ENCODE data around the gene CA10. TPM values are rescaled to one million over a fixed set of nuclear protein-coding genes. Genes with fewer than 3 reads are reported as not detected.

Gene CA10
- total RNA-seq, 4 donors from 2014 or later = 0.96 to 4.1 (median 1.1) TPM; not detected in 1

- Histone ChIP-seq H3K4me1 (no peaks in the 10 kb centered on the region), H3K9me3 (no peaks in the 10 kb centered on the region), H3K36me3 (no peaks in the 10 kb centered on the region), H3K27me3 (no peaks in the 10 kb centered on the region), H3K27ac (no peak overlapping the region), H3K4me3 (no peak overlapping the region)
- in situ Hi-C loops (cut with MboI; ENCODE audit: low pct_ligation_motif_present in 1 of 4, low pct_unique_long_range_greater_than_20kb in 1 of 4, low sequenced_read_pairs in 3 of 4) (loop anchor here in 1 of 4 donors (25.0 kb wide), 1 partner anchor 97 kb away; no protein-coding TSS in a partner anchor), intact Hi-C loops (cut with DNase I; ENCODE audit: low total_unique reads) (no loop called here)
- TF ChIP-seq, protein P1, sequence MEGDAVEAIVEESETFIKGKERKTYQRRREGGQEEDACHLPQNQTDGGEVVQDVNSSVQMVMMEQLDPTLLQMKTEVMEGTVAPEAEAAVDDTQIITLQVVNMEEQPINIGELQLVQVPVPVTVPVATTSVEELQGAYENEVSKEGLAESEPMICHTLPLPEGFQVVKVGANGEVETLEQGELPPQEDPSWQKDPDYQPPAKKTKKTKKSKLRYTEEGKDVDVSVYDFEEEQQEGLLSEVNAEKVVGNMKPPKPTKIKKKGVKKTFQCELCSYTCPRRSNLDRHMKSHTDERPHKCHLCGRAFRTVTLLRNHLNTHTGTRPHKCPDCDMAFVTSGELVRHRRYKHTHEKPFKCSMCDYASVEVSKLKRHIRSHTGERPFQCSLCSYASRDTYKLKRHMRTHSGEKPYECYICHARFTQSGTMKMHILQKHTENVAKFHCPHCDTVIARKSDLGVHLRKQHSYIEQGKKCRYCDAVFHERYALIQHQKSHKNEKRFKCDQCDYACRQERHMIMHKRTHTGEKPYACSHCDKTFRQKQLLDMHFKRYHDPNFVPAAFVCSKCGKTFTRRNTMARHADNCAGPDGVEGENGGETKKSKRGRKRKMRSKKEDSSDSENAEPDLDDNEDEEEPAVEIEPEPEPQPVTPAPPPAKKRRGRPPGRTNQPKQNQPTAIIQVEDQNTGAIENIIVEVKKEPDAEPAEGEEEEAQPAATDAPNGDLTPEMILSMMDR (IDR thresholded peaks at IDR 0.05) = no peak
- TF ChIP-seq POLR2A (IDR thresholded peaks at IDR 0.05) (no peak), EP300 (IDR thresholded peaks at IDR 0.05; ENCODE audit: low read depth) (no peak), POLR2AphosphoS5 (IDR thresholded peaks at IDR 0.05) (no peak)
- 32 to 33% methylated on average over 3 to 4 of the region's 4 CpGs for WGBS, 2 donors (ENCODE audit: low coverage in 1 of 2)
- DNase-seq = no peak
Observed at GRCh38 chr17:51640108-51640622, 518.3 kb downstream of the CA10 start.

DNA sequence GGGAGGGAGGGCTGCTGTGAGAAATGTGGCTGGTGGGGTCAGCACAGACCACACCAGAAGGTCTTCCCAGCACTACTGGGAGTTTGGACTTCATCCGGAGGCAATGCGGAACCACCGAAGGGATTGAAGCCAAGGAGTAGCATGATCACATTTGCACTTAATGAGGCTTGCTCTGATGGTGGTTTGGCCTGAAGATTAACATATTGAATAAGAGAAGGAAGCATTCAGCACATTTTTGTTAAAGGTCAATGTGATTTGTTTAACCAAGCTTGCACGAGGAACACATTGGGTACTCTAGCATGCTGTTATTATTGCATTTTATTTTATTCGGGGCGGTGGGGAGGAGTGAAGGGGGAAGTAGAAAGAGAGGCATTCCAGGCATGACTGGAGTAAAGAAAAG, 519.5 kb downstream of the CA10 start:
- H3K4me3 ChIP-seq = no peak overlapping the region
- no peak overlapping the region for H3K27ac ChIP-seq
- no peaks in the 10 kb centered on the region for H3K4me1 ChIP-seq
- H3K27me3 ChIP-seq = no peaks in the 10 kb centered on the region
- TF ChIP-seq, protein P1 (IDR thresholded peaks at IDR 0.05) = no peak
- TF ChIP-seq POLR2AphosphoS5 (IDR thresholded peaks at IDR 0.05) (no peak), POLR2A (IDR thresholded peaks at IDR 0.05) (no peak), EP300 (IDR thresholded peaks at IDR 0.05; ENCODE audit: low read depth) (no peak)
- in situ Hi-C loops (cut with MboI; ENCODE audit: low pct_ligation_motif_present in 1 of 4, low pct_unique_long_range_greater_than_20kb in 1 of 4, low sequenced_read_pairs in 3 of 4) = loop anchor here in 1 of 4 donors (25.0 kb wide), 1 partner anchor 98 kb away; no protein-coding TSS in a partner anchor
- DNase-seq = no peak
- WGBS, 2 donors (ENCODE audit: low coverage in 1 of 2) = 80 to 86% methylated on average over 6 of the region's 6 CpGs
- no peaks in the 10 kb centered on the region for H3K36me3 ChIP-seq
- no peaks in the 10 kb centered on the region for H3K9me3 ChIP-seq
- intact Hi-C loops (cut with DNase I; ENCODE audit: low total_unique reads) = no loop called here

DNA sequence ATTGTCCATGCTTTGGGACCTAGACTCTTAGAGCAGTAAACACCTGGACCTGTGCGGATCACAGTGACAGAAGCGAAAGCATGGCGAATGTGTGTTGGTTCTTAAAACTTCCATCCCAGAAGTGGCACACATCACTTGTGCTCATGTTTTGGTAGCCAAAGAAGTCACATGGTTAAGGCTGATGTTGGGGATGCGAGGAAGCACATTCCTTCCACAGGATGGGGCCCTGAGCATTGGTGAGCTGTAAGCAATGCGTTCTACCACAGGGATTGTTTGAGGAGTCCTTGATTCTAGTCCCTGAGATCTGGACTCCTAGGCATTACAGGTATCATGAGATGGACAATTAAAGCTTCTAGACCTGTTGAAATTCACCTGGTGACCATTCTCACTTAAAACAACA, 522.2 kb downstream of the CA10 start:
- no peak overlapping the region for H3K27ac ChIP-seq
- H3K4me3 ChIP-seq = no peak overlapping the region
- H3K36me3 ChIP-seq = no peaks in the 10 kb centered on the region
- no peaks in the 10 kb centered on the region for H3K4me1 ChIP-seq
- no peak for DNase-seq
- no peaks in the 10 kb centered on the region for H3K27me3 ChIP-seq
- intact Hi-C loops (cut with DNase I; ENCODE audit: low total_unique reads) = no loop called here
- in situ Hi-C loops (cut with MboI; ENCODE audit: low pct_ligation_motif_present in 1 of 4, low pct_unique_long_range_greater_than_20kb in 1 of 4, low sequenced_read_pairs in 3 of 4) = loop anchor here in 1 of 4 donors (25.0 kb wide), 1 partner anchor 101 kb away; no protein-coding TSS in a partner anchor
- 82 to 100% methylated on average over 3 to 5 of the region's 5 CpGs for WGBS, 2 donors (ENCODE audit: low coverage in 1 of 2)
- no peak for TF ChIP-seq POLR2A (IDR thresholded peaks at IDR 0.05)
- TF ChIP-seq, protein P1 (IDR thresholded peaks at IDR 0.05) = no peak
- no peak for TF ChIP-seq POLR2AphosphoS5 (IDR thresholded peaks at IDR 0.05)
- no peak for TF ChIP-seq EP300 (IDR thresholded peaks at IDR 0.05; ENCODE audit: low read depth)
- H3K9me3 ChIP-seq = no peaks in the 10 kb centered on the region

- 19 to 26% methylated on average over 4 to 5 of the region's 5 CpGs for WGBS, 2 donors (ENCODE audit: low coverage in 1 of 2)
- Histone ChIP-seq H3K4me1 (no peaks in the 10 kb centered on the region), H3K9me3 (no peaks in the 10 kb centered on the region), H3K27me3 (no peaks in the 10 kb centered on the region), H3K4me3 (no peak overlapping the region), H3K36me3 (no peaks in the 10 kb centered on the region), H3K27ac (no peak overlapping the region)
- intact Hi-C loops (cut with DNase I; ENCODE audit: low total_unique reads) (no loop called here), in situ Hi-C loops (cut with MboI; ENCODE audit: low pct_ligation_motif_present in 1 of 4, low pct_unique_long_range_greater_than_20kb in 1 of 4, low sequenced_read_pairs in 3 of 4) (loop anchor here in 1 of 4 donors (25.0 kb wide), 1 partner anchor 107 kb away; no protein-coding TSS in a partner anchor)
- DNase-seq = no peak
- no peak for TF ChIP-seq EP300 (IDR thresholded peaks at IDR 0.05; ENCODE audit: low read depth)
- TF ChIP-seq POLR2AphosphoS5 (IDR thresholded peaks at IDR 0.05) = no peak
- no peak for TF ChIP-seq POLR2A (IDR thresholded peaks at IDR 0.05)
- TF ChIP-seq, protein P1 (IDR thresholded peaks at IDR 0.05) = no peak
Observed at GRCh38 chr17:51630101-51630671, 528.3 kb downstream of the CA10 start.

All from transverse colon (tissue), 4 donors.